PC-3 (cell line): ENCODE data around the gene SOX12.

Experiments
- EZH2 ChIP-seq: fragments of 300-600 bp; sonication (generic); IDR thresholded peaks from one replicate; pipeline ENCODE4 v1.6.1; 2017; ENCODE audit warnings: antibody characterized with exemption, mild to moderate bottlenecking, low read length; ENCODE audit not compliant: unreplicated experiment
- EZH2phosphoT487 ChIP-seq: fragments of 300-600 bp; sonication (generic); IDR thresholded peaks from 2 replicates; pipeline ENCODE4 v1.6.1; 2018; ENCODE audit warnings: mild to moderate bottlenecking, antibody characterized with exemption, low read length, borderline replicate concordance
- TF ChIP-seq, protein P1 (sequence below): fragments of 300-600 bp; sonication (generic); conservative IDR thresholded peaks from 2 replicates; pipeline ENCODE4 v1.5.1; 2017; ENCODE audit warnings: antibody characterized with exemption, low read depth, mild to moderate bottlenecking, low read length

DNA sequence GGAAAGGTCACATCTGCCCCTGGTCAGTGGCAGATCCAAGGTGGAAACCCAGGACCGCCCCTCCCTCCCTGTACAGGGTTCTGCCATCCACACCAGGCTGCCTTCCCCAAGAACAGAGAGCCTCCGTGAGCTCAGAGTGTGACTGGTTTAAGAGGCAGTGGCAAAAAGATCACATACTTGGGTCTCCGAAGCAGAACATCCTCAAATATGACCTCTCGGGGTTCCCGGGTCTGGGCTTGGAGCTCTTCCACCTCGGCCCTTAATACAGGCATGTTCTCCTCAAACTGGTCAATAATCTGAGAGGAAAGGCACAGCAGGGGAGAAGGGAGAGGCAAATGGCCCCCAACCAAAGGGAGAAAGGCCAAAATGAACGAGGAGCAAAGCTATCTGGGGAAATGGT, 49.6 kb upstream of the SOX12 start:
- TF ChIP-seq, protein P1, sequence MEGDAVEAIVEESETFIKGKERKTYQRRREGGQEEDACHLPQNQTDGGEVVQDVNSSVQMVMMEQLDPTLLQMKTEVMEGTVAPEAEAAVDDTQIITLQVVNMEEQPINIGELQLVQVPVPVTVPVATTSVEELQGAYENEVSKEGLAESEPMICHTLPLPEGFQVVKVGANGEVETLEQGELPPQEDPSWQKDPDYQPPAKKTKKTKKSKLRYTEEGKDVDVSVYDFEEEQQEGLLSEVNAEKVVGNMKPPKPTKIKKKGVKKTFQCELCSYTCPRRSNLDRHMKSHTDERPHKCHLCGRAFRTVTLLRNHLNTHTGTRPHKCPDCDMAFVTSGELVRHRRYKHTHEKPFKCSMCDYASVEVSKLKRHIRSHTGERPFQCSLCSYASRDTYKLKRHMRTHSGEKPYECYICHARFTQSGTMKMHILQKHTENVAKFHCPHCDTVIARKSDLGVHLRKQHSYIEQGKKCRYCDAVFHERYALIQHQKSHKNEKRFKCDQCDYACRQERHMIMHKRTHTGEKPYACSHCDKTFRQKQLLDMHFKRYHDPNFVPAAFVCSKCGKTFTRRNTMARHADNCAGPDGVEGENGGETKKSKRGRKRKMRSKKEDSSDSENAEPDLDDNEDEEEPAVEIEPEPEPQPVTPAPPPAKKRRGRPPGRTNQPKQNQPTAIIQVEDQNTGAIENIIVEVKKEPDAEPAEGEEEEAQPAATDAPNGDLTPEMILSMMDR, result no peak
- TF ChIP-seq EZH2 (no peak), EZH2phosphoT487 (no peak)
